ENCODE measurements around the gene IFNL4. TPM values are rescaled to one million over a fixed set of nuclear protein-coding genes. Genes with fewer than 3 reads are reported as not detected.

The IFNL4 gene
- total and polyA plus RNA-seq, 2 of the 13 experiments (the other 11 are each of a cell fraction or from before 2014, with no cell fraction given), result not detected

- Histone ChIP-seq H3K36me3 (replicated peaks in 1 of 2; ENCODE audit: control insufficient read depth in 1 of 2, insufficient read depth in 2 of 2, low read length in 2 of 2) (no peaks in the 10 kb centered on the region), H3K4me1 (ENCODE audit: insufficient read depth, low read length) (peaks cover 9% of the 10 kb centered on the region; the same call in 1 of the 2 replicates), H3K9me3 (ENCODE audit: low read length) (no peaks in the 10 kb centered on the region), H3K27ac (ENCODE audit: extremely low read length, insufficient read depth, low read length) (no peak overlapping the region), H2AFZ (ENCODE audit: low read length) (no peak overlapping the region), H3K4me3 (replicated peaks in 1 of 3; ENCODE audit: insufficient read depth in 1 of 3, low read depth in 2 of 3, low read length in 3 of 3) (no peak overlapping the region), H3K79me2 (ENCODE audit: insufficient read depth, low read length) (no peaks in the 10 kb centered on the region), H3K4me2 (ENCODE audit: low read depth, low read length) (no peak overlapping the region), H4K20me1 (ENCODE audit: insufficient read depth, low read length) (no peaks in the 10 kb centered on the region), H3K27me3 (ENCODE audit: control insufficient read depth in 1 of 2, insufficient read depth in 2 of 2, low read length in 2 of 2) (peaks cover 6 to 35% of the 10 kb centered on the region in 2 experiments), H3K9ac (ENCODE audit: insufficient read depth, low read depth, low read length) (no peak overlapping the region)
- no peak for ATAC-seq
- ChIA-PET CTCF (ENCODE audit: low intra/inter-chr PET ratio, low total read pairs) (no interaction called here), POLR2A (no interaction called here)
- TF ChIP-seq SMC3 (IDR thresholded peaks at IDR 0.05; ENCODE audit: low read length), result no peak
- TF ChIP-seq SNAI1 (CRISPR knock-in tag; IDR thresholded peaks at IDR 0.05; ENCODE audit: borderline replicate concordance), result no peak
- TF ChIP-seq ZNF629 (CRISPR knock-in tag; conservative IDR thresholded peaks at IDR 0.05), result 0 out of 2 replicates have a peak, but pooled peaks have one; percentile 36
- no peak for DNase-seq (ENCODE audit: low spot score)
- intact Hi-C loops (cut with micrococcal nuclease; ENCODE audit: unreplicated experiment), result no loop called here
- in situ Hi-C loops (cut with HindIII; ENCODE audit: extremely low pct_ligation_motif_present, low pct_unique_long_range_greater_than_20kb), result no loop called here
- no peak for FAIRE-seq
- no TSS peak for BruUV-seq (replicated peaks)
- 48% methylated on average over 4 of the region's 6 CpGs for WGBS (ENCODE audit: low lambda C conversion rate)
These were observed 42.5 kb downstream of the IFNL4 start for GRCh38 chr19:39206122-39206521.

- intact Hi-C loops (cut with micrococcal nuclease; ENCODE audit: unreplicated experiment), result no loop called here
These were observed 43.2 kb downstream of the IFNL4 start for GRCh38 chr19:39205449-39205764.

More at GRCh38 chr19:39205449-39205764, 43.2 kb downstream of the IFNL4 start:
- DNase-seq (ENCODE audit: low spot score) (no peak), ATAC-seq (no peak), FAIRE-seq (no peak)
- no peak overlapping the region for H3K9ac ChIP-seq (ENCODE audit: insufficient read depth, low read depth, low read length)
- no peaks in the 10 kb centered on the region for H4K20me1 ChIP-seq (ENCODE audit: insufficient read depth, low read length)
- WGBS (ENCODE audit: low lambda C conversion rate), result 63% methylated on average over 3 of the region's 3 CpGs
- no peak overlapping the region for H3K27ac ChIP-seq (ENCODE audit: extremely low read length, insufficient read depth, low read length)
- in situ Hi-C loops (cut with HindIII; ENCODE audit: extremely low pct_ligation_motif_present, low pct_unique_long_range_greater_than_20kb), result no loop called here
- BruUV-seq (replicated peaks), result no TSS peak
- no peak overlapping the region for H3K4me2 ChIP-seq (ENCODE audit: low read depth, low read length)
- no peaks in the 10 kb centered on the region for H3K79me2 ChIP-seq (ENCODE audit: insufficient read depth, low read length)
- H3K27me3 ChIP-seq (ENCODE audit: control insufficient read depth in 1 of 2, insufficient read depth in 2 of 2, low read length in 2 of 2), result peaks cover 6 to 42% of the 10 kb centered on the region in 2 experiments
- H3K4me3 ChIP-seq (replicated peaks in 1 of 3; ENCODE audit: insufficient read depth in 1 of 3, low read depth in 2 of 3, low read length in 3 of 3), result no peak overlapping the region
- H3K9me3 ChIP-seq (ENCODE audit: low read length), result no peaks in the 10 kb centered on the region
- CTCF ChIA-PET (ENCODE audit: low intra/inter-chr PET ratio, low total read pairs), result no interaction called here
- no peak overlapping the region for H2AFZ ChIP-seq (ENCODE audit: low read length)
- no peaks in the 10 kb centered on the region for H3K36me3 ChIP-seq (replicated peaks in 1 of 2; ENCODE audit: control insufficient read depth in 1 of 2, insufficient read depth in 2 of 2, low read length in 2 of 2)
- POLR2A ChIA-PET, result interaction anchor here (1.4 kb wide), 1 partner anchor 275 kb away, joined by 3 read pairs; the partner anchor contains the start of genes MRPS12 and SARS2
- TF ChIP-seq ZSCAN29 (CRISPR knock-in tag; conservative IDR thresholded peaks at IDR 0.05) (no peak), MAX (IDR thresholded peaks at IDR 0.05) (no peak), MAFG (CRISPR knock-in tag; IDR thresholded peaks at IDR 0.05) (no peak), CEBPZ (IDR thresholded peaks at IDR 0.05; ENCODE audit: low read length) (no peak), ZC3H4 (CRISPR knock-in tag; IDR thresholded peaks at IDR 0.05; ENCODE audit: borderline replicate concordance) (no peak)
- H3K4me1 ChIP-seq (ENCODE audit: insufficient read depth, low read length), result peaks cover 9% of the 10 kb centered on the region; the same call in 1 of the 2 replicates

All from HepG2 (cell line).